Endothelial cell (in vitro differentiated cells): Measurements from ENCODE around the gene FAM229B. TPM values are rescaled to one million over a fixed set of nuclear protein-coding genes. Genes with fewer than 3 reads are reported as not detected.
"Not testable (repeated sequence)": the region's sequence is repeated elsewhere in the genome, so short reads cannot be mapped to it uniquely, and the experiment has no call there.

Experiments
- DNase-seq: peaks from one replicate; pipeline ENCODE4 v3.0.0; 2021; ENCODE audit warnings: low spot score
- H3K27ac Mint-ChIP-seq: one replicate; pipeline ENCODE4 v1.8.0; 2021; ENCODE audit warnings: mixed read lengths, inconsistent platforms; ENCODE audit not compliant: unreplicated experiment
- H3K27me3 Mint-ChIP-seq: one replicate; pipeline ENCODE4 v1.8.0; 2021; ENCODE audit warnings: mild to moderate bottlenecking, moderate library complexity, mixed read lengths, inconsistent platforms; ENCODE audit not compliant: unreplicated experiment
- H3K36me3 Mint-ChIP-seq: one replicate; pipeline ENCODE4 v1.8.0; 2021; ENCODE audit warnings: mild to moderate bottlenecking, low read depth, mixed read lengths, inconsistent platforms; ENCODE audit not compliant: unreplicated experiment
- H3K4me1 Mint-ChIP-seq: one replicate; pipeline ENCODE4 v1.8.0; 2021; ENCODE audit warnings: mild to moderate bottlenecking, mixed read lengths, inconsistent platforms; ENCODE audit not compliant: unreplicated experiment
- H3K4me3 Mint-ChIP-seq: one replicate; pipeline ENCODE4 v1.8.0; 2021; ENCODE audit warnings: mild to moderate bottlenecking, mixed read lengths, inconsistent platforms; ENCODE audit not compliant: unreplicated experiment
- H3K9me3 Mint-ChIP-seq: one replicate; pipeline ENCODE4 v1.8.0; 2021; ENCODE audit warnings: mixed read lengths, inconsistent platforms; ENCODE audit not compliant: unreplicated experiment
- CTCF ChIP-seq: fragments of 200-600 bp; sonication (generic); IDR thresholded peaks from one replicate; pipeline ENCODE4 v1.5.0; 2021; ENCODE audit warnings: antibody characterized with exemption; ENCODE audit not compliant: unreplicated experiment
- total RNA-seq: library from RNA; stranded (reverse); fragmentation: NEBNext Ultra II Directional; extraction: Animal tissue kit (Norgen Biotek cat#: 25700); gene quantifications from one replicate; pipeline ENCODE4 v1.2.1, GENCODE V29; 2021; ENCODE audit not compliant: unreplicated experiment

The FAM229B gene
- total RNA-seq, 1 donor from 2014 or later: 20.9 TPM

GRCh38 chr6:112096901-112097300 is 9.5 kb downstream of the FAM229B start:
- peaks cover 3% of the 10 kb centered on the region for H3K4me1 Mint-ChIP-seq
- no peak overlapping the region for H3K4me3 Mint-ChIP-seq

GRCh38 chr6:112100561-112100960 is 13.2 kb downstream of the FAM229B start:
- no peak for DNase-seq
- no peak overlapping the region for H3K4me3 Mint-ChIP-seq
- no peaks in the 10 kb centered on the region for H3K36me3 Mint-ChIP-seq
- peaks cover 12% of the 10 kb centered on the region for H3K4me1 Mint-ChIP-seq
- H3K27me3 Mint-ChIP-seq: no peaks in the 10 kb centered on the region
- H3K9me3 Mint-ChIP-seq: no peaks in the 10 kb centered on the region
- TF ChIP-seq CTCF: no peak
- no peak overlapping the region for H3K27ac Mint-ChIP-seq

More at GRCh38 chr6:112096901-112097300, 9.5 kb downstream of the FAM229B start:
- no peak for TF ChIP-seq CTCF
- no peak for DNase-seq
- Mint-ChIP-seq H3K36me3 (no peaks in the 10 kb centered on the region), H3K9me3 (no peaks in the 10 kb centered on the region), H3K27ac (no peak overlapping the region), H3K27me3 (no peaks in the 10 kb centered on the region)

- not testable (repeated sequence) for H3K36me3 Mint-ChIP-seq, H3K27me3 Mint-ChIP-seq, H3K27ac Mint-ChIP-seq, DNase-seq, H3K9me3 Mint-ChIP-seq, H3K4me3 Mint-ChIP-seq
- peaks cover 12% of the 10 kb centered on the region for H3K4me1 Mint-ChIP-seq
These were observed 18.6 kb downstream of the FAM229B start for GRCh38 chr6:112106026-112106425.

- TF ChIP-seq CTCF: no peak
- Mint-ChIP-seq H3K9me3 (no peaks in the 10 kb centered on the region), H3K27ac (no peak overlapping the region), H3K4me1 (peaks cover 12% of the 10 kb centered on the region), H3K36me3 (no peaks in the 10 kb centered on the region), H3K4me3 (no peak overlapping the region), H3K27me3 (peaks cover 2% of the 10 kb centered on the region)
- DNase-seq: no peak
These were observed 19.2 kb downstream of the FAM229B start for GRCh38 chr6:112106562-112106961.

- no peak overlapping the region for H3K27ac Mint-ChIP-seq
These were observed 21.9 kb downstream of the FAM229B start for GRCh38 chr6:112109262-112109661.

More at GRCh38 chr6:112109262-112109661, 21.9 kb downstream of the FAM229B start:
- DNase-seq: no peak
- H3K4me1 Mint-ChIP-seq: no peaks in the 10 kb centered on the region
- TF ChIP-seq CTCF: no peak
- no peaks in the 10 kb centered on the region for H3K9me3 Mint-ChIP-seq
- H3K36me3 Mint-ChIP-seq: no peaks in the 10 kb centered on the region
- peaks cover 5% of the 10 kb centered on the region for H3K27me3 Mint-ChIP-seq
- H3K4me3 Mint-ChIP-seq: no peak overlapping the region
